ENCODE measurements around the gene SMIM20.

Gene SMIM20

GRCh38 chr4:25976780-25977179 is 62.8 kb downstream of the SMIM20 start:
- TF ChIP-seq FOXP2 (optimal IDR thresholded peaks at IDR 0.05; ENCODE audit: borderline replicate concordance, extremely low read depth, extremely low read length, insufficient read depth), result no peak
- TF ChIP-seq SIN3A (IDR thresholded peaks at IDR 0.05; ENCODE audit: borderline replicate concordance, insufficient read depth, low read length), result no peak
- TF ChIP-seq POLR2AphosphoS5 (IDR thresholded peaks at IDR 0.05; ENCODE audit: low read depth, low read length), result no peak
- TF ChIP-seq TAF1 (IDR thresholded peaks at IDR 0.05; ENCODE audit: borderline replicate concordance, insufficient read depth, low read length), result no peak
- TF ChIP-seq, protein P1, sequence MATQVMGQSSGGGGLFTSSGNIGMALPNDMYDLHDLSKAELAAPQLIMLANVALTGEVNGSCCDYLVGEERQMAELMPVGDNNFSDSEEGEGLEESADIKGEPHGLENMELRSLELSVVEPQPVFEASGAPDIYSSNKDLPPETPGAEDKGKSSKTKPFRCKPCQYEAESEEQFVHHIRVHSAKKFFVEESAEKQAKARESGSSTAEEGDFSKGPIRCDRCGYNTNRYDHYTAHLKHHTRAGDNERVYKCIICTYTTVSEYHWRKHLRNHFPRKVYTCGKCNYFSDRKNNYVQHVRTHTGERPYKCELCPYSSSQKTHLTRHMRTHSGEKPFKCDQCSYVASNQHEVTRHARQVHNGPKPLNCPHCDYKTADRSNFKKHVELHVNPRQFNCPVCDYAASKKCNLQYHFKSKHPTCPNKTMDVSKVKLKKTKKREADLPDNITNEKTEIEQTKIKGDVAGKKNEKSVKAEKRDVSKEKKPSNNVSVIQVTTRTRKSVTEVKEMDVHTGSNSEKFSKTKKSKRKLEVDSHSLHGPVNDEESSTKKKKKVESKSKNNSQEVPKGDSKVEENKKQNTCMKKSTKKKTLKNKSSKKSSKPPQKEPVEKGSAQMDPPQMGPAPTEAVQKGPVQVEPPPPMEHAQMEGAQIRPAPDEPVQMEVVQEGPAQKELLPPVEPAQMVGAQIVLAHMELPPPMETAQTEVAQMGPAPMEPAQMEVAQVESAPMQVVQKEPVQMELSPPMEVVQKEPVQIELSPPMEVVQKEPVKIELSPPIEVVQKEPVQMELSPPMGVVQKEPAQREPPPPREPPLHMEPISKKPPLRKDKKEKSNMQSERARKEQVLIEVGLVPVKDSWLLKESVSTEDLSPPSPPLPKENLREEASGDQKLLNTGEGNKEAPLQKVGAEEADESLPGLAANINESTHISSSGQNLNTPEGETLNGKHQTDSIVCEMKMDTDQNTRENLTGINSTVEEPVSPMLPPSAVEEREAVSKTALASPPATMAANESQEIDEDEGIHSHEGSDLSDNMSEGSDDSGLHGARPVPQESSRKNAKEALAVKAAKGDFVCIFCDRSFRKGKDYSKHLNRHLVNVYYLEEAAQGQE (IDR thresholded peaks at IDR 0.05; ENCODE audit: insufficient read depth in 1 of 2, low read depth in 2 of 2, low read length in 2 of 2), result no peak

DNA sequence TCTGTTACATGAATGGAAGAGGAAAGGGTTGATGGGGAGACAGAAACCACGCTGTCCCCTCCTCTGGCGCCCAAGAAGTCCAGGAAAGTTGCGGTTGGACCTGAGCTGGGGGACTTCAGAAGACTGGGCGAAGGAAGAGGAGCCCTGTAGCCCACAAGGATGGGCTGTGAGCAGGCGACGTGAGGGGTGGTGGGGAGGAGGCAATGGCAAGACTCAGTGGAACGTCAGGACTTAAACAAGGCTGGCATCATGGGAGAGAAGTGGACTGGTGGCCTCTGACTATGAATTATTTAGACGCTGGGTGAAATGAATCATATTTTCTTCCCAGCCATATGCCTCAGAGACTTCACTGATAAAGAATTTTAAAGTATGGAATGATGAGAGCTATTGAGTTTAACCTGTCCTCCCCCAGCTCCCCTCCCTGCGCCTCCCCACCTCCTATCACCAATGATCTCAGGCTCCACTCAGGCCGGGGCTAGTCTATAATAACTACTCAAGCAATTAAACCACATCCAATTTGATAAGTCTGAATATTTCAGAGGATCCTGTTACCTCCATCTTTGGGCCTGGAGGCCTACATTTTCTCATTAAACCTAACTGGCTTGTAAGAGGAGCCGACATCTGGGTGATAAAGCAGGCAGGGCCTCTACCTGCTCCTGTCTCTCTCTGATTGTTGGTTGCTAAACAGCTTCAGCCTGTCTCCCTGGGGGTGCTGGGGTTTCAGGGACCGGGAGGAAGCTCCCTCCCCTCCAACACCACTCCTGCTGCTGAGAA is 63.6 kb downstream of the SMIM20 start:
- TF ChIP-seq, protein P1 (IDR thresholded peaks at IDR 0.05; ENCODE audit: insufficient read depth in 1 of 2, low read depth in 2 of 2, low read length in 2 of 2), result no peak
- TF ChIP-seq SIN3A (IDR thresholded peaks at IDR 0.05; ENCODE audit: borderline replicate concordance, insufficient read depth, low read length), result no peak
- TF ChIP-seq FOXP2 (optimal IDR thresholded peaks at IDR 0.05; ENCODE audit: borderline replicate concordance, extremely low read depth, extremely low read length, insufficient read depth), result no peak
- no peak for TF ChIP-seq POLR2AphosphoS5 (IDR thresholded peaks at IDR 0.05; ENCODE audit: low read depth, low read length)
- no peak for TF ChIP-seq TAF1 (IDR thresholded peaks at IDR 0.05; ENCODE audit: borderline replicate concordance, insufficient read depth, low read length)

GRCh38 chr4:25978327-25978726 is 64.3 kb downstream of the SMIM20 start:
- TF ChIP-seq SIN3A (IDR thresholded peaks at IDR 0.05; ENCODE audit: borderline replicate concordance, insufficient read depth, low read length) (no peak), POLR2AphosphoS5 (IDR thresholded peaks at IDR 0.05; ENCODE audit: low read depth, low read length) (no peak), TAF1 (IDR thresholded peaks at IDR 0.05; ENCODE audit: borderline replicate concordance, insufficient read depth, low read length) (no peak), FOXP2 (optimal IDR thresholded peaks at IDR 0.05; ENCODE audit: borderline replicate concordance, extremely low read depth, extremely low read length, insufficient read depth) (no peak)
- TF ChIP-seq, protein P1 (IDR thresholded peaks at IDR 0.05; ENCODE audit: insufficient read depth in 1 of 2, low read depth in 2 of 2, low read length in 2 of 2), result no peak
